Epithelial cell of proximal tubule (primary cell): Measurements from ENCODE around the gene STAP2. TPM values are rescaled to one million over a fixed set of nuclear protein-coding genes. Genes with fewer than 3 reads are reported as not detected.

Experiments
- DNase-seq: peaks from one replicate; pipeline ENCODE4 v3.0.0-alpha.2; 2011; ENCODE audit warnings: low read depth
- H3K4me3 ChIP-seq: 2 replicates; pipeline ENCODE4 v1.5.1; 2011; ENCODE audit warnings: low read depth, mild to moderate bottlenecking, low read length
- total RNA-seq: library from RNA; depleted of rRNA; stranded (reverse); fragments of >200 nt; gene quantifications from 2 replicates; pipeline ENCODE4 v1.2.3, GENCODE V29; 2015
- TF ChIP-seq, protein P1 (sequence below): conservative IDR thresholded peaks from 2 replicates; pipeline ENCODE4 v1.5.1; 2012; ENCODE audit warnings: low read depth, mild to moderate bottlenecking, low read length

Gene STAP2
- total RNA-seq, 1 donor from 2014 or later, result 49.2 TPM

- H3K4me3 ChIP-seq, result no peak overlapping the region
- DNase-seq, result no peak
- TF ChIP-seq, protein P1, sequence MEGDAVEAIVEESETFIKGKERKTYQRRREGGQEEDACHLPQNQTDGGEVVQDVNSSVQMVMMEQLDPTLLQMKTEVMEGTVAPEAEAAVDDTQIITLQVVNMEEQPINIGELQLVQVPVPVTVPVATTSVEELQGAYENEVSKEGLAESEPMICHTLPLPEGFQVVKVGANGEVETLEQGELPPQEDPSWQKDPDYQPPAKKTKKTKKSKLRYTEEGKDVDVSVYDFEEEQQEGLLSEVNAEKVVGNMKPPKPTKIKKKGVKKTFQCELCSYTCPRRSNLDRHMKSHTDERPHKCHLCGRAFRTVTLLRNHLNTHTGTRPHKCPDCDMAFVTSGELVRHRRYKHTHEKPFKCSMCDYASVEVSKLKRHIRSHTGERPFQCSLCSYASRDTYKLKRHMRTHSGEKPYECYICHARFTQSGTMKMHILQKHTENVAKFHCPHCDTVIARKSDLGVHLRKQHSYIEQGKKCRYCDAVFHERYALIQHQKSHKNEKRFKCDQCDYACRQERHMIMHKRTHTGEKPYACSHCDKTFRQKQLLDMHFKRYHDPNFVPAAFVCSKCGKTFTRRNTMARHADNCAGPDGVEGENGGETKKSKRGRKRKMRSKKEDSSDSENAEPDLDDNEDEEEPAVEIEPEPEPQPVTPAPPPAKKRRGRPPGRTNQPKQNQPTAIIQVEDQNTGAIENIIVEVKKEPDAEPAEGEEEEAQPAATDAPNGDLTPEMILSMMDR, result no peak
Measured at GRCh38 chr19:4303819-4304537, 34.6 kb downstream of the STAP2 start.

DNA sequence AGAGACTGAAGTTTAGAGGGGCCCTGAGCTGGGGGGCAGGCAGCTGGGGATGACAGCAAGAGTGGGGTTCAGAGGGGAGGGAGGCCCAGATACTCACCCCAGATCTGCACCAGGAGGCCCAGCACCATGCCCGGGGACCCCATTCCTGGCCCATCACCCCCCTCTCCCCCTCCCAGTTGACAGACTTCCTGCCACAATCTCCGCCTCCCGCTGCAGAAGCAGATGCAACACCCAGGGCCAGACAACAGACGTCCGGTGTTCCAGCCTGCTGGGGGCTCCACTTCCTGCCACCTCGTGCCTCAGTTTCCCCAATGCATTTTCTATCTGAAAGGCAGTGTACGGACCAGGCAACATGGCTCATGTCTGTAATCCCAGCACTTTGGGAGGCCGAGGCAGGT, 36.4 kb downstream of the STAP2 start, which contains the start of gene TMIGD2:
Gene TMIGD2, minus strand, starts transcription at position 147 of the 398 bp plus-strand sequence. Its CDS starts 4 bp downstream, at position 143.
- no peak for DNase-seq
- no peak within 1 kb of the TSS for H3K4me3 ChIP-seq
- TF ChIP-seq, protein P1, result no peak

GRCh38 chr19:4301590-4302242, 36.9 kb downstream of the STAP2 start:
- H3K4me3 ChIP-seq, result no peak overlapping the region
- TF ChIP-seq, protein P1, result no peak
- DNase-seq, result no peak

DNA sequence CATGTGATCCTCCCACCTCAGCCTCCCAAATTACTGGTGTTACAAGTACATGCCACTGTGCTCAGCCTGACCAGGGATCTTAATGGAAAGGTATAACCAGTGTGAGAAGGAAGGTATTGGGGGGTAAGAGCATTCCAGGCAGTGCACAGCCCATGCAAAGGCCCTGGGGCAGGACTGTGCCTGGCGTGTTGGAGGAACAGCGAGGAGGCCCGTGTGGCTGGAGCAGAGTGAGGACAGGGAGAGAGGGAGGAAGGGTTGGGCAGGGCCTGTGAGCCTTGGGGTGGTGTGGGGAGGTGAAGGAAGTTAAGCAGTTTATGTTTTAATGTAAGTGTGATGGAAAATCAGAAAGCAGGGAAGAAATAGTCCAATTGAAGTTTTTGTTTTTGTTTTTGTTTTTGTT, 38.0 kb downstream of the STAP2 start:
- no peak overlapping the region for H3K4me3 ChIP-seq
- DNase-seq, result no peak
- TF ChIP-seq, protein P1, result no peak

- TF ChIP-seq, protein P1, result no peak
- no peak overlapping the region for H3K4me3 ChIP-seq
- DNase-seq, result no peak
Measured at GRCh38 chr19:4298810-4299550, 39.6 kb downstream of the STAP2 start.

DNA sequence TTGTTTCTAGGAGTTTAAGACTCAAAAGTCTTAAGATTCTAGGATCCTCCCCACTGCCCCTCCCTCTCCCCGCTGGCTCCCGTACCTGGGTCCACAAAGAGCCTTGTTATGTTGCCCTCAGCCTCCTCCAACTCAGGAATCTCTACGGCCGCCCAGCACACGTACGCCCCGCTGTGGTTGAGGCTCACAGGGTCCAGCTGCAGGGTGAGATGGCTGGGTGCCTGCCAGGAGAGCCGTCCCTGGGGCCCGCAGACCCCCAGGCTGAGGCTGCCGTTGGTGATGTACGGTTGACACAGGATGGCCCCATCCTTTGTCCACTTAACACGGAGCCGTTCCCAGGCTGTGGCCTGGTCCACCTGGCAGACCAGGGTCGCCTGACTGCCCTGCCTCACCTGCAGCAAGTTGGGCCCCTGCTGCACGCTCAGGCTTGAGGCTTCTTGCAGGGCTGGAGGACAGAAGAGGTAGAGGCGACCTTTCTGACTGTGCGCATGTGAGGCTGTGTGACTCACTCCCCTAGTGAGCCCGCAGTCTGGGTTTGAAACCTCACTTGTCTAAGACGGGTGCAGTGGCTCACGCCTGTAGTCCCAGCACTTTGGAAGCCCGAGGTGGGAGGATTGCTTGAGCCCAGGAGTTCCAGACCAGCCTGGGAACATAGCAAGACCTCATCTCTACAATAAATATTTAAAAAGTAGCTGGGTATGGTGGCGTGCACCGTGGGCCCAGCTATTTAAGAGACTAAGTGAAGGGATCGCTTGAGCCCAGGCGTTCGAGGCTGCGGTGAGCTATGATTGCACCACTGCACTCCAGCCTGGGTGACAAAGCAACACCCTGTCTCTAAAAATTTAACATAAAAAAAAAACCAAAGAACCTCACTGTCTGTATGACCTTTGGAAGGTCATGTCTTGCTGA, 40.5 kb downstream of the STAP2 start:
- H3K4me3 ChIP-seq, result no peak overlapping the region
- no peak for DNase-seq
- TF ChIP-seq, protein P1, result no peak
